LNCAP (cell line): ENCODE measurements around the gene LAMA5.

Source experiments
- CTCF ChIP-seq: fragments of 450-650 bp; IDR thresholded peaks from 2 replicates; pipeline ENCODE4 v1.5.1; 2017; ENCODE audit warnings: mild to moderate bottlenecking

LAMA5 gene

GRCh38 chr20:62407221-62407992 lies 40.3 kb upstream of the LAMA5 start, which contains the start of gene CABLES2:
Gene CABLES2 (minus strand): TSS chr20:62407285. CDS start chr20:62407276, 9 bp downstream.
- no peak for TF ChIP-seq CTCF

GRCh38 chr20:62406635-62407176 lies 39.6 kb upstream of the LAMA5 start:
- TF ChIP-seq CTCF = no peak

- TF ChIP-seq CTCF = no peak
Measured at GRCh38 chr20:62405981-62406513, 38.9 kb upstream of the LAMA5 start.

GRCh38 chr20:62405108-62405980 lies 38.2 kb upstream of the LAMA5 start:
- TF ChIP-seq CTCF = peak; percentile 42

- TF ChIP-seq CTCF = no peak
Measured at GRCh38 chr20:62404761-62405107, 37.6 kb upstream of the LAMA5 start.

GRCh38 chr20:62404112-62404665 lies 37.1 kb upstream of the LAMA5 start:
- TF ChIP-seq CTCF = no peak

- no peak for TF ChIP-seq CTCF
Measured at GRCh38 chr20:62403331-62403730, 36.2 kb upstream of the LAMA5 start.
